ENCODE data around the gene DPYD.

Gene DPYD

DNA sequence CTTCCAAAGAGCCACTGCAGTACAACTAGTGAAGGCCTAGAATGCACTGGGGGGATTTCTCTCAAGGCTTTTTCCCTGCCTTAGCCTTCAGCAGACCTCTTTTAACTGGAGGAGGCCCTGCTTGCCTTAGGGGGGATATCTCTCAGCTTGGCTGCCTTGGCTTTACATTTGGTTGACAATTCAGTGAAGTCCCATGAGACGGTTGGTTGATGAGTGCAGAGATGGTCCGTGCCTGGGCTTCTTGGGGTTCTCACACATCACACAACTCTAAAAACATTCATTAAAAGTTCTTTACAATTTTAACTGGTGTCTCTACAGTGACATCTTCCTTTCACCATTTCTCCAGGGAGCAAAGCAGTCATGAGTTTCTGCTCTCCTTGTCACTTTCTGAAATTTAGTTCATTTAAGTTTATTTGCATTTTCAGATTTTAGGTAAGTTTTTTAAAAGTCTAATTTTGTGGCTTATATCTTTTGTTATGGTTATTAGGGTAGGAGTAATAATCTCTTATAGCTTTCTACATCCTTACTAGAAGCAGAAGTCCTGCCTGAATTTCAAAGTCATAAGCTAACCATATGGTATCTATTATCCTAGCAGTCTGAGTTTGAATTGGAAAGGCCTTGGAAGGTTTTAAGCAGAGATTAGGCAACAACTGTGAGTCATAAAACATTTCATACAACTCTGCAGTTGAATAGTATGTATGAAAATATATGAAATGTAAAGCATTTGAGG lies 487.6 kb downstream of the DPYD start:
- peak; percentile 71 for DNase-seq (ENCODE audit: low read depth)

DNA sequence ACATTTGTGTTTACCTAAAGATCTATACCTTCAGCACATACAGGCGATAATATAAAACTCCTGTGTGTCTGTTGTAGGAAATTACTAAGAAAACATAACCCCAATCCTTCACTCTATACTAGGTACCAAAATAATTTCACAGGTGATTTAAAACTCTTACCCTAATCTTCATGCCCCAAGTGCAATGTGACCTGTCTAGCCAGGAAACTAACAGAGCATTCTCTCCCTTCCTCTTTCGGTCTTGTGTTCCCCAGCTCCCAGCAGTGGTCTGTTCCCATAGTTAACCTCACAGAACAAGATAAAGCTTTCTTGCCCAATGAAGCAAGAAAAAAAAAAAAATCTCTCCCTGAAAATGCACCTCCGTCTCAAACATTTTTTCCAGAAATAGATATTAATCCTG lies 493.5 kb downstream of the DPYD start:
- DNase-seq (ENCODE audit: low read depth) = no peak

DNA sequence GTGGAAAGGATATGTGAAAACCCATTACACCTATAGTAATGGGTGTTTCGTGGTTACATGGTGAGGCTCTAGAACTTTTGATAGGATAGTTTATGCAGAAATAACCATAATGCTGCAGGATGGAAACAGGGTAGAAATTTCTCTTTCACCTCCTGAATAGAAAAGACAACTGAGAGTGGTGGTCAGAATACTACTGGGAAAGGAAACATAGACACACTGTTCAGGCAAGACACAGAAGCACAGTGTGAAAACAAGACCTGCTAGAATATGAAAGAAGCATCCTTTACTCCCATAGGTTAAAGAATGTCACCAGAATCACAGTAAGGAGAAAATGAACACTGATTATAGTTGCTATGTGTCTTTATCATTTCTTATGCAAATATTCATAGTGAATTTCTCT lies 496.6 kb downstream of the DPYD start:
- no peak for DNase-seq (ENCODE audit: low read depth)

DNA sequence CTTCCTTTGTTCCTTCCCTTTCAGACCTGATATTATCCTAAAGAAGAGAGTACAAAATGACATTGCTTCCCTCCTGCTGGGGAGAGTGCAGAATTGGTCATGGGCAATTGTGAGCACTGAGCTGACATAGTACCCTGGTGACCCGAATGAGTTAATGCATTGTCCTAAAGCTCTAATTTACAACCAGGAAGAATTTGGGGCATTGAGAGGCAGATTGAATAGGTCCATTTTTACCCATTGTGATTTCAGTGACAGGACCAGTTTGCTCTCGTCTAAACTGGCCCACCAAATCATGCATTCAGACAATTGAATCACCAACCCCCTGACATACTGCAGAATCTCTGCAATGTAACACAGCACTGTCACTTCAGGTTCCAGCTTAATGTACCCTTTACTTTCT lies 497.4 kb downstream of the DPYD start:
- no peak for DNase-seq (ENCODE audit: low read depth)

DNA sequence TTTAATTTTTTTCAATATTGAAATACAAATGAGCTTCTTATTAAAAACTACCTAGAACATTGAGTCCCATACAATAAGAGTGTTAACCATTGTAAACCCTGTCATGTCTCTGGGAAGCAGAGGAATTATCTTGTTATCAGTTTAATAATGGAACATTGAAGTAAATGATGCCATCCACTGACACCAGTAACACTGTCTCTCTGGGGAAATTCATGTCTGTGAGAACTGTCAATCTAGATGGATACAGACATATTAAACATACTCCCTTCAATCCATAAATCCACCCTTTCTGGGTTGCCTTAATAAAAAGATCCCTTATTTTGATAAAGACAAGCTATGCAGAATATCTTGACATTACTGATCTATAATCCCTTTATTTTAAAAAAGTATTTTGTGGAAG lies 503.2 kb downstream of the DPYD start:
- DNase-seq (ENCODE audit: low read depth) = no peak

DNA sequence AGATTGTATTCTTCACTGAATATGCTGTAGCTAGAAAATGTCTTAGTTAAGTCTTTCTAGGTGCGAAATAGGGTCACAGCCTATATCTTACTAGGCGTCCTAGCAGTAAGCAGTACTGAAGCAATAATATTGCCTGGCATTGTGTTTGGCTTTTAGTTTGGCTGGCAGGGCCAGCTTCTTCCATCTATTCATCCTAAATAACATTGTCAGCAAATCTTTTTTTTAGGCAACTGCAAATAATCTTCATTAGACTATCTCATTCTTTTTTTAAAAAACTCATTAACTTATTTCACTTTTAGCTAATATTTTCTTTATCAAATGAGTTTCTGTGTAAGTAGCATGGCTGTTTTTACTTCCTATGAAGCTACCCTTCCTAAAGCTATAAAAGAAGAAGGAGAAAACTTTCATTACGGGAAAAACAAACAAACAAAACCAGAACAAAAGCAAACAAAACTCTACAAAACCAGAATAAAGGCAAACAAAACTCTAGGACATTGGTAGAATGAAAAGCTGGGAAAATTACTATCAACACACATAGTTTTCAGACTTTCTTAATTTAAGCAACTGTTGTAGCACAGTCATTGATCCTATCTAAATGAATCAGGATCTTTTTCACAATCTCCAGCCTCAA lies 506.0 kb downstream of the DPYD start:
- DNase-seq (ENCODE audit: low read depth) = no peak

DNA sequence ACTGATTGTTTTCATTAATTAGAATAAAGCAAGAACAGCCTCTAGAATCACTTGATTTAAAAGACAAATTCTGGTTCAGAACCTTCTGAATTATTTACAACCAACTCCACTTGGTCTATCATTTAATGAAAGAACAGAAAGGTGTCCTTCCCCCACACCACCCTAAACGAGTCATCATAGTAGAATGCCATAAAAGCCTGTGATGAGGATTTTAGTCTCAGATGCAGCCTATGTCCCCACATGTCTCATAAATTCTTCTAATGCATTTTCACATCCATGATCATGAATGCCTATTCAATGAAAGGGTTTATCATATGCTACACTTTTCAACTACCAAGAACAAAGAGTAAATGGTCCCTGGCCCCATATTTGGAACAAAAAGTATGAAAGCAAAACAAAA lies 508.1 kb downstream of the DPYD start:
- DNase-seq (ENCODE audit: low read depth) = no peak

DNA sequence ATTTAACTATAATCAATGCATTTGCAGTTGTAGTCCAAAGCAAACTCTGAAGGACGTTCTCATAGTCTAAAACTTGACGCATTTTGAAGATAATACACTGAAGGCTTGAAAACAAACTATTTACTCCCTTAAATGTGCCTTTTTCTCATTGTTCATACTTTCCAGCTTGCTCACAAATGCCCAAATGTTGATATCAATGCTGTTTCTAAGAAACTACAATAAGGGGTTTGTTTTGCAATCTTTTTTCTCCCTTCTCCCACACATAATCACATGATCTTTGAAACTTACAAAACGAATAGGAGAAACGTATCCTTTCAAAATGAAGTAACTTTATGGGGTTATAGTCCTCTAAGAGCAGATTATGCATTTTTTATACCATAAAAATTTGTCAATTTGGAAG lies 508.7 kb downstream of the DPYD start:
- no peak for DNase-seq (ENCODE audit: low read depth)

DNA sequence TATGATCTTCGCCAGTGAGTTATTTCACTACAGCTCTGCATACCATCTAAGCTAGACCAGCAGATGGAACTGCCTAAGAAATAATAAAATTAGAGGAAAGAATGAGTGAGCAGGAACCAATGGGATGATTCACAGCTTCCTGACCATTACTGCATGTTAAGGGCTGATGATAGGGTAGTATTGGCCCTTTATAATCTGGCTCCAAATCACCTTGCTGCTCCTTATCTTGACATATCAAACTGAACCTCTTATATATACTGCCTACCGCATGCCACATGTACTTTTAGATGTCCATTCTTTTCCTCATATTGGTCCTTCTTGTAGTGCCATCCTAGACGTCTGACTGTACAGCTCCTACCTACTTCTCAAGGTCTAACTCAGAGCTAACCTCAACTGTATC lies 524.4 kb downstream of the DPYD start:
- peak; percentile 20 for DNase-seq (ENCODE audit: low read depth)

DNA sequence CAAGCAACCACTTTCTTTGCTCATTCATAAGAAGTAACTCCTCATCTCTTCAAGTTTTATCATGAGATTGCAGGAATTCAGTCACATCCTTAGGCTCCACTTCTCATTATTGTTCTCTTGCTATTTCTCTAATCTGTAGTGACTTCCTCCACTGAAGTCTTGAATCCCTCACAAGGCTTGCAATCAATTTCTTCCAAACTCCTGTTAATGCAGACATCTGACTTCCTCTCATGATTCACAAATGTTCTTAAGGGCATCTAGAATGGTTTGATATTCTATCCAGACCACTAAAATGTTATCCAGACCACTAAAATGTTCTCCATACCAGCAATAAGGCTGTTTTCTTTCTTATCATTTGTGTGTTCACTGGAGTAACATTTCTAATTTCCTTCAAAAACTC lies 528.1 kb downstream of the DPYD start:
- no peak for DNase-seq (ENCODE audit: low read depth)

DNA sequence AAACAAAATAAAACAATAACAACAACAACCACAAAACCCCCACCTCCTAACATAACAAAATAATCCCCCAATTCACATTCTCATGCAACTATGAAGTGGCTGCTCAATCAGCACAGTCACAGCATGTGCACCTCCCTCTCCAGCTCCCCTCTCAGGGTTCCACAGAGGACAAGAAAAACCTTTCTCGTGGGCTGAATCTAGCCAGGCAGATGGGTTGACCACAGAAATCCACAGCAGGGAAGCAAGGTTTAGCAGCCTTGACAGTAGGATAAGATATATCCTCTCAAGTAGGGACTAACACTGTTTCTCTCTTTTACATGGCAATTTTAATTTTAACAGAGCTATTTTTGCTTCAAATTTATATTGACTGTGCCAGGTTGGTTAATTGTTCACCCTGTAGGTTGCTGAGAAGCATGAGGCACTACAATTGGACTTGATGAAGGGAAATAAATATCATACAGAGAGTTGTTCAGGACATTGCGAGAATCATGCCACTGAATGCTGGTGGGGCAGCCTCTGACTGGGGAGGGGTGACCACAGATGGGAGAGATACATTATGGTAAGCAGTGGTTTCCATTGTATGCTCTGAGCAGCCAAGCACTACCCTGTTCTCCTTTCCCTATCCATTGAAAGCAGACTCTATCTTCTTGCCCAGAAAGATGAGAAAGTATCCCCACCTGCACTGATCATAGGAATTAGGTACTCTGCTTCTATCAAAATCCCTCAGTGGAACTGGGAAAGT lies 535.1 kb downstream of the DPYD start:
- no peak for DNase-seq (ENCODE audit: low read depth)

DNA sequence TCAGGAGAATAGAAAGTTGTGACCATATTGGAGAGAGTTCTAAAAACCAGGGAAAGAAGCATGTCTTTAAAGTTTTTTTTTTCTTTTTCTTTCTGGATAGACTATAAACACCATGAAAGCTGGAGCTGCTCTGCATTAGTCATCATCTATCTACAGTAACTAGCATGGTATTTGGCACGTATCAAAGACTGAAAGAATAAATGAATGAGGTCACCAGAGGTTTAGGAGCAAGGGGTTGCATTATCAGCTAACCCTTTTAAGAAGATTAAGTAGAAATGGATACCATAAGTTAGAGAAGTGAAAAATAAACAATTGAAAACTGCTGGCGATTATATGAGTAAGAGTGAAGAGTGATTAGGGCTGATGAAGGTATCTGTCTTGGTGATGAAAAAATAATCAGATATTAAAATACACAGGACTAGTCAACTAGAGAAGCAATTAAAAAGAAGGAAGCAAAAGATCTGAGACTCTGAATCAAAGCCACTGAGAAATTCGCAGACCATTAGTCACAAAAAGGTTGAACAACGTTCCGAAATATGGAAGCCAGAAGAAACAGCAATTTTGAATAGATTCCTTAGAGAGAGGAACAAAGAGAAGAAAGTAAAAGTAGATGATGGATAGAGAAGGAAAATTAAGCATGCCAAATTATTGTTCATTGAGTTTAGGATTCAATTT lies 536.4 kb downstream of the DPYD start:
- DNase-seq (ENCODE audit: low read depth) = peak; percentile 36

DNA sequence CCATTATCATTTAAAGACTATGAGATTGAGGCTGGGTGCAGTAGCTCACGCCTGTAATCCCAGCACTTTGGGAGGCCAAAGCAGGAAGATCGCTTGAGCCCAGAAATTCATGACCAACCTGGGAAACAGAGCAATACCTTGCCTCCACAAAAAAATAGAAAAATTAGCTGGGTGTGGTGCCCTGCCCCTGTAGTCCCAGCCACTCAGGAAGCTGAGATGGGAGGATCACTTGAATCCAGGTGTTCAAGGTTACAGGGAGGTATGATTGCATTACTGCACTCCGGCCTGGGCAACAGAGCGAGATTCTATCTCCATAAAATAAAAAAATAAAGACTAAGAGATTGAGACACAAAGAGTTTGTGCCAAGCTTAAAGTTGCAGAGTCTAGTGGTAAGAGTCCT lies 537.0 kb downstream of the DPYD start:
- no peak for DNase-seq (ENCODE audit: low read depth)

DNA sequence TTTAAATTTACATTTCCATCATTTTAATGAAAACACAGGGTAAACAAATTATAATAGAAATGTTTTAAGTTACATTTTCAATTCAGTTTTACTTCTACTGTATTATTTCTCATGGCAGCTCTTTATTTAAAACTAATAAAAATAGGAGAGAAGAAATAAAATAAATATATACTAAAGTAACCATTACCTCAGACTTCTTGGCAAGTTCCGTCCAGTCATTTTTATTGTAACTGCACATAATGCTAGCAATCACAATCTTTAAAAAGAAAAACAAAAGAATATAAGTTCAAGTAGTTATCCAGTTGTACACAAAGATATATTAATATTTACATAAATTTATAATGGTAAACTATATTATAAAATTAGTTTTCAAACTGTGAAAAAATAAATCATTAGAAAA lies 538.6 kb downstream of the DPYD start:
- DNase-seq (ENCODE audit: low read depth) = no peak

DNA sequence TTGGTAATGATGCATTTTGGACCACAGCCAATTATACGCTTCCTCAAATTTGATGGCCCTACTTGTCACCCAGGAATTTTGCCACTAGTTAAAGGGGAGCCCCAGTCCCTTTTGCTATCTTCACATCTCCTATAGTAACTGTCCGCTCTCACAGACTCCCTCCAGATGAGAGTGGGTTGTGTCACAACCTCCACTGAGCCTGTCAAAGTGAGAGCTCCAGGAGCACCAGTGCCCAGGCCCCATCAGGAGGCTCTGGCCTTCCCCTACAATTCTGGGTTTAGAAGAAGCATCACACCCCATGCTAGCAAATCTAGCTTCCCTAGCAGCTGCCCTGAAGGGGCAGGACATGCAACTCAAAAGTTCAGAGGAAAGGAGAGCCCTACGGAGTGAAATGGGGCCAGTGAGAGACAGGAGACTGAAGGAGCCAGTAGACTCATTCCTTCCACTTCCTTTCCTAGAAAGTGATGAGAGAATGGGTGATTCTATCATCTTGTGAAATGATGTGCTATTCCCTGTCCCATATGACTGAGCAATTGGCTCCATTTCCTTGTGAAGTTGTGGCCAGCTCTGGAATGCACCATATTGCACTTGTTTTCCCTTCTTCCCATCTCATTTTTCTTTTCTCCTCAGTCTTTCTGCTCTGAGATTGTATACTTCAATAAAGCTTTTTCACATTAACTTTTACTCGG lies 541.3 kb downstream of the DPYD start:
- DNase-seq (ENCODE audit: low read depth) = peak; percentile 69

DNA sequence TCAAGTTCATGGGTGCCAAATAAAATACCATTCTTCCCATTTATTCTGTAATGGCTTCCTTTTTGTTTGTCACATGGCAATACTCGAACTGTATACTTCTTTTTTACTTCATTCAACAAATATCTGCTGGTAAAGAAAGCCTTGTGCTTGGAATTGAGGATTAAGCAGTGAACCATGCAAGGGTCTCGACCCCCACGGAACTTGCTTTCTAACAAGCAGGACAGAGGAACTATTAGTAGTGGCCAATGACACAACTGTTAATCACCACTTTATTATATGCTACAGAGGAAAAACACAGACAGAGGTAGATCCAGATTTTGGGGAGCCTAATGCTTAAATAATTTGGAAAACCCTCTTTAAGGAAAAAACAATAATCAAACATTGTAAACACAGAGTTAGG lies 542.2 kb downstream of the DPYD start:
- no peak for DNase-seq (ENCODE audit: low read depth)

DNA sequence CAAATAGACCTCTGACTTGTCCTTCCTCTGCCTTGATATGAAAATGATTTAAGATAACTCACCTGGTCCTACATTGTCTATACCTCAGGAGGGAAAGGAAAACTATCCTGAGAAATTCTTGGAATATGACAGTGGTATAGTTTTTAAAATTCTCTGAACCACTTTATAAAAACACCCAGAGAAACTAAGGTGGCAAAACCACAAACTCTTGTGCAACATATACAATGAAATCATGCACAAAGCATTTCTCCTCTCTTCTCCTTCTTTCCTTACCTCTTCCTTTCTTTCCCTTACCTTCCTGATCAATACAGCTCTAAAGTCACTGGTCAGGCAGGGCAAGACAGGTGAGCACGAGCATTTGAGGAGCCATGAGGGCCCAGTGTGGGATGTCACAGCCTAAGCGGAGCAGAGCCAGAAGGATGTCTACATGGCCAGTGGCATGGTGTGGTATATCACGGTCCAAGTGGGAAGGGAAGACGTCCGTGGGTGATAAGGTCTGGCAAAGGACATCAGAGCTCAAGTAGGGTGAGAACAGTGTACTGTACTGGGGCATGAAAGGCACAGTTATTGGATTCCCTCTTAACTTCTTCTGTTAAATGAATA lies 543.3 kb downstream of the DPYD start:
- no peak for DNase-seq (ENCODE audit: low read depth)

DNA sequence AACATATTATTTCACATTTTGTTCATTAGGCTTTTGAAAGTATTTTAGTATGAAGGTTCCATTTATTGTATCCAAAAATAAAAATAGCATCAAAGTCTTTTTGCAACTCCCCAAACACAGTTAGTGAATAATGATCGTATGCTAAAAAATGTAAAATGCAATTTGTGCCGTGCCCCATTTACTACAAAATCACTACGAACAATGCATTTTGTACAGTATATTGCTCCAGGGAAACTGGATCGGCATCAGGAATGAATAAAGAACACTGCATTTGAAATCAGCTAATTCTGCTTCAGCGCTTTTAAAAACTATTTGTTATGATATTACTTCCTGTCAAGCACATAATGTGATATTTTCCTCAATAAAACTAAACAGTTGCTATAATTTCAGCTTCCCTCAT lies 547.8 kb downstream of the DPYD start:
- DNase-seq (ENCODE audit: low read depth) = no peak

DNA sequence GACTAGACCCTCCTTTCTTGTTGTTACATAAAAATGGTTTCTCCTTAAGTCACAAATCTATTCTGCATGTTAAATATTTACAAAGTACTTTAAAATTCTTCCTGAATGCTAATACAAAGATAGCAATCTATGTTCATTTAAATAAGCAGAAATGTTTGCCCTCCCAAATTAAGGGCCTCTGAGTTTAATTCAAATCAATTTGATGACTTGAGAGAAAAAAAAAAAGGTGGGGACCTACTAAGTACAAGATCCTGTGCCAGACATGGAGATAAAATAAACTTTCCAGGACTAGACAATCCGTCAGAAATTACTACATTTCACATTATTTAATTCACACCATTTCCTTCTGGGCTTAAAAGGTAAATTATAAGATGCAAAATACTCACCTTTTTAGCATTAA lies 548.3 kb downstream of the DPYD start:
- no peak for DNase-seq (ENCODE audit: low read depth)

DNA sequence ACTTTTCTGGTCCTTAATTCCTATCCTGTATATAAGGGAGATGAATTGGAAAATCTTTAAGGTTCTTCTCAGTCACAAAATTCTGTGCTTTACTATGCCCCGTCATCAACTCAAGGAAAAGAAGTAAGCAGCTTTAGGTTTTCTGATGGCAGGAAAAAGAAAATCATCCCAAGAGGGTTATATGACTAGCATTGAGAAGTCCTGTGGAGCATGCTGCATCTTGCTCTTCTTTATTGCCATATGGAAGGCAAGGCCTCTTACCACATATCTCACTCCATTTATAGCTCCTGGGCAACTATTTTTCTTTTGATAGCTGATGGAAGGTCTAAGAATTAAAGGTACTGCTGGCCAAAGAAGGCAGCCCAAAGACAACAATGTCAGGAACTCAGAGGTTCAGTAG lies 552.5 kb downstream of the DPYD start:
- DNase-seq (ENCODE audit: low read depth) = no peak

DNA sequence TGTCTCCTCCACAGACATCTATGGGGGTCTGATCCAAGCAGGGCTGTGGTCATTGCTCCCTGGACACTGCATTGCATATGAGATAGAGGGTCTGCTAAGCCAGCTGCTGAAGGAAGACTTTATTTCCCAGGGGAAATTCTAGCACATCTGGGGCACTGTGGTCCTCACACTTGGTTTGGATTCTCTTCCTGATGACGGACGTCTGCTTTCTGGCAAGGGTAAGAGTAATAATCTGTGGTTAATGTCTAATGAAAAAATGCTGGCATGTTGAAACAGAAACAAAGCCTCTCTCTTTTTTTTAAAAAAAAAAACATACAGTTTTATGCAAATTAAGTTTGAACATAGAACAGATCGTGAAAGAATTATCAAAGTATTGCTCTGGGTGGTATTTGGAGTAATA lies 553.9 kb downstream of the DPYD start:
- DNase-seq (ENCODE audit: low read depth) = no peak

DNA sequence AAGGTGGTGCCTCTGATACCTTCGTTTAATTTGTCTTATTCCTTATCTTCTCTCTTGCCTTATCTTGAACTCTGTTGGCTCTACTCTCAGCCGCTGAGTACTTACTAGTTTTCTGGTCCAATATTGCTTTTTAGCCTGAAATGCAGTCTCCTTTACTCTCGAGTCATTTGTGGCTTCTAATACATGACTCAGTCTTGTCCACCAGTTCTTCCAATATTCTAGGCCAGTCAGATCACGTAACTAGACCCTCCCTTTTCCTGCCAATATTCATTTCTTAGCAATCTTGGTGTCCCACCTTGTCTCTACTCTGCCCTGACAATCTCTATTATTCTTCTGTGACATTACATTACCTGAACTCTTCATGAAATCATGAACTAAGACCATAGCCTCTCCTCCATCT lies 555.8 kb downstream of the DPYD start:
- DNase-seq (ENCODE audit: low read depth) = no peak
